ENCODE measurements around the gene FBXL4.

- TF ChIP-seq EP300 (IDR thresholded peaks at IDR 0.05; ENCODE audit: borderline replicate concordance) (no peak), TAF1 (IDR thresholded peaks at IDR 0.05; ENCODE audit: low read depth) (no peak), YY1 (IDR thresholded peaks at IDR 0.05; ENCODE audit: low read depth) (no peak), RAD21 (IDR thresholded peaks at IDR 0.05; ENCODE audit: low read depth) (no peak), TCF12 (IDR thresholded peaks at IDR 0.05; ENCODE audit: low read depth) (no peak), TEAD4 (IDR thresholded peaks at IDR 0.05) (no peak), CREB1 (IDR thresholded peaks at IDR 0.05; ENCODE audit: low read depth) (no peak)
- TF ChIP-seq, protein P1, sequence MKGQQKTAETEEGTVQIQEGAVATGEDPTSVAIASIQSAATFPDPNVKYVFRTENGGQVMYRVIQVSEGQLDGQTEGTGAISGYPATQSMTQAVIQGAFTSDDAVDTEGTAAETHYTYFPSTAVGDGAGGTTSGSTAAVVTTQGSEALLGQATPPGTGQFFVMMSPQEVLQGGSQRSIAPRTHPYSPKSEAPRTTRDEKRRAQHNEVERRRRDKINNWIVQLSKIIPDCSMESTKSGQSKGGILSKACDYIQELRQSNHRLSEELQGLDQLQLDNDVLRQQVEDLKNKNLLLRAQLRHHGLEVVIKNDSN (IDR thresholded peaks at IDR 0.05), result no peak
- TF ChIP-seq, protein P2, sequence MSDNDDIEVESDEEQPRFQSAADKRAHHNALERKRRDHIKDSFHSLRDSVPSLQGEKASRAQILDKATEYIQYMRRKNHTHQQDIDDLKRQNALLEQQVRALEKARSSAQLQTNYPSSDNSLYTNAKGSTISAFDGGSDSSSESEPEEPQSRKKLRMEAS (IDR thresholded peaks at IDR 0.05), result no peak; the same call in 1 of the 2 replicates
- TF ChIP-seq, protein P3, sequence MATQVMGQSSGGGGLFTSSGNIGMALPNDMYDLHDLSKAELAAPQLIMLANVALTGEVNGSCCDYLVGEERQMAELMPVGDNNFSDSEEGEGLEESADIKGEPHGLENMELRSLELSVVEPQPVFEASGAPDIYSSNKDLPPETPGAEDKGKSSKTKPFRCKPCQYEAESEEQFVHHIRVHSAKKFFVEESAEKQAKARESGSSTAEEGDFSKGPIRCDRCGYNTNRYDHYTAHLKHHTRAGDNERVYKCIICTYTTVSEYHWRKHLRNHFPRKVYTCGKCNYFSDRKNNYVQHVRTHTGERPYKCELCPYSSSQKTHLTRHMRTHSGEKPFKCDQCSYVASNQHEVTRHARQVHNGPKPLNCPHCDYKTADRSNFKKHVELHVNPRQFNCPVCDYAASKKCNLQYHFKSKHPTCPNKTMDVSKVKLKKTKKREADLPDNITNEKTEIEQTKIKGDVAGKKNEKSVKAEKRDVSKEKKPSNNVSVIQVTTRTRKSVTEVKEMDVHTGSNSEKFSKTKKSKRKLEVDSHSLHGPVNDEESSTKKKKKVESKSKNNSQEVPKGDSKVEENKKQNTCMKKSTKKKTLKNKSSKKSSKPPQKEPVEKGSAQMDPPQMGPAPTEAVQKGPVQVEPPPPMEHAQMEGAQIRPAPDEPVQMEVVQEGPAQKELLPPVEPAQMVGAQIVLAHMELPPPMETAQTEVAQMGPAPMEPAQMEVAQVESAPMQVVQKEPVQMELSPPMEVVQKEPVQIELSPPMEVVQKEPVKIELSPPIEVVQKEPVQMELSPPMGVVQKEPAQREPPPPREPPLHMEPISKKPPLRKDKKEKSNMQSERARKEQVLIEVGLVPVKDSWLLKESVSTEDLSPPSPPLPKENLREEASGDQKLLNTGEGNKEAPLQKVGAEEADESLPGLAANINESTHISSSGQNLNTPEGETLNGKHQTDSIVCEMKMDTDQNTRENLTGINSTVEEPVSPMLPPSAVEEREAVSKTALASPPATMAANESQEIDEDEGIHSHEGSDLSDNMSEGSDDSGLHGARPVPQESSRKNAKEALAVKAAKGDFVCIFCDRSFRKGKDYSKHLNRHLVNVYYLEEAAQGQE (IDR thresholded peaks at IDR 0.05; ENCODE audit: low read depth), result no peak
Measured at GRCh38 chr6:98833307-98834059, 114.3 kb downstream of the FBXL4 start.

Measured in Ishikawa (cell line).